ENCODE measurements around the gene CHKA.

DNA sequence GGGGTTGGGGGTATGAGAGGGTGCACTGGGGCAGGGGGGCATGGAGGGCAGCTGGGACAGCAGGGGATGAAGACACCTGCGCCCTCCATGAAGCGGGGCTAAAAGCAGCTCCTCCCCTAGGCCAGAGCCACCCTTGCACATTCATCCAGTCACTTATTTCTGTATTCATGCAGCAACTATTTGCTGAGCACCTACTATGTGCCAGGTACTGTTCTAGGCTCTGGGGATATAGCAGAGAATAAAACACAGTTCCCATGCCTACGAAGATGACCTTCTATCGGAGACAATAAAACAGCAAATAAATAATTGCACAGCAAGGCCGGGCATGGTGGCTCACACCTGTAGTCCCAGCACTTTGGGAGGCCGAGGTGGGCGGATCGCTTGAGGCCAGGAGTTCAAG is 105.7 kb downstream of the CHKA start:
- TF ChIP-seq, protein P1, sequence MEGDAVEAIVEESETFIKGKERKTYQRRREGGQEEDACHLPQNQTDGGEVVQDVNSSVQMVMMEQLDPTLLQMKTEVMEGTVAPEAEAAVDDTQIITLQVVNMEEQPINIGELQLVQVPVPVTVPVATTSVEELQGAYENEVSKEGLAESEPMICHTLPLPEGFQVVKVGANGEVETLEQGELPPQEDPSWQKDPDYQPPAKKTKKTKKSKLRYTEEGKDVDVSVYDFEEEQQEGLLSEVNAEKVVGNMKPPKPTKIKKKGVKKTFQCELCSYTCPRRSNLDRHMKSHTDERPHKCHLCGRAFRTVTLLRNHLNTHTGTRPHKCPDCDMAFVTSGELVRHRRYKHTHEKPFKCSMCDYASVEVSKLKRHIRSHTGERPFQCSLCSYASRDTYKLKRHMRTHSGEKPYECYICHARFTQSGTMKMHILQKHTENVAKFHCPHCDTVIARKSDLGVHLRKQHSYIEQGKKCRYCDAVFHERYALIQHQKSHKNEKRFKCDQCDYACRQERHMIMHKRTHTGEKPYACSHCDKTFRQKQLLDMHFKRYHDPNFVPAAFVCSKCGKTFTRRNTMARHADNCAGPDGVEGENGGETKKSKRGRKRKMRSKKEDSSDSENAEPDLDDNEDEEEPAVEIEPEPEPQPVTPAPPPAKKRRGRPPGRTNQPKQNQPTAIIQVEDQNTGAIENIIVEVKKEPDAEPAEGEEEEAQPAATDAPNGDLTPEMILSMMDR (IDR thresholded peaks at IDR 0.05), result no peak
- TF ChIP-seq POLR2AphosphoS5 (IDR thresholded peaks at IDR 0.05), result no peak

Measured in suprapubic skin (tissue), 3 donors.